Posterior vena cava (tissue), 2 donors: ENCODE measurements around the gene PRR5. TPM values are rescaled to one million over a fixed set of nuclear protein-coding genes. Genes with fewer than 3 reads are reported as not detected.
"Not testable (repeated sequence)": the region's sequence is repeated elsewhere in the genome, so short reads cannot be mapped to it uniquely, and the experiment has no call there.

Experiments
- DNase-seq: peaks from one replicate; pipeline ENCODE4 v3.0.0-alpha.2; 2020; ENCODE audit warnings: low spot score
- intact Hi-C, 2 donors: fragments of 100-400 bp; cut with DNase I; formaldehyde crosslinking; loops; one replicate each; pipeline versions ENCODE4 v1.14.1 to v1.14.2; 2022 to 2023
- total RNA-seq, 2 donors: library from RNA; stranded (reverse); fragmentation: NEBNext Ultra II Directional; extraction: Animal tissue kit (Norgen Biotek cat#: 25700); gene quantifications; one replicate each; pipeline ENCODE4 v1.2.1, GENCODE V29; 2021
- donor health status: DM: yes; HTN: yes; CAD: no.
- donor health status: DM: yes; HTN: yes; CAD: no.

The PRR5 gene
- total RNA-seq, 2 donors from 2014 or later: 8.8 to 11.8 TPM

DNA sequence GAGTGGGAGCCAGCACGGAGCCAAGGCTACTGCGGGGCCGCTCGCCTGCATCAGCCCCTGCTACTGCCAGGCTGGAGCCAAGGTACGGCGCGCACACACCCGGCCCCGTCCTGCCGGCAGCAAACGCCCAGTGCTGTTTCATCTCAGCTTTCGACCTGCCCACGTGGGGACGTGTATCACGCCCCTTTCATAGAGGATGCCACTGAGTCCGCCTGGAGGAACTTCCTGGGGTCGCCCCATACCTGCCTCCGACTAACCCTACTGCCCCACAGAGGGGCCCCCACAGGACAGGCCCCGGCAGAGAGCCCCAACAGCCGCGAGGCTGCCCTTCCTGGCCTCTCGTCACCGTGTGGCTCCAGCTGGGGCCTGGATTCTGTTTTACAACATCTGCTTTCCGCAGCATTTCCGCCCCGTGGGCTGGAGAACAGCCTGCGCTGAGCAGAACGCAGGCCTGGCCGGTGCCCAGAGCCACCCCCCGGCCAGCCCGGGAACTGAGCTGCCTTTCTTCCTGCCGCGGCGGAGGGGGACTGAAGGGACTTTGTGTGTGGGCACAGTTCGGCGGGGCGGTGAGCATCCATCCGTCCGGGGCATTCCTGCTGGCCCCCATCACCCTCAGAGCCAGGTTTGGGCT lies 27.5 kb downstream of the PRR5 start:
- peak; percentile 88 for DNase-seq
- intact Hi-C loops: no loop called here

GRCh38 chr22:44730022-44730393 lies 28.0 kb downstream of the PRR5 start:
- intact Hi-C loops: no loop called here
- no peak for DNase-seq

GRCh38 chr22:44730490-44731356 lies 28.7 kb downstream of the PRR5 start:
- intact Hi-C loops: no loop called here
- DNase-seq: no peak

DNA sequence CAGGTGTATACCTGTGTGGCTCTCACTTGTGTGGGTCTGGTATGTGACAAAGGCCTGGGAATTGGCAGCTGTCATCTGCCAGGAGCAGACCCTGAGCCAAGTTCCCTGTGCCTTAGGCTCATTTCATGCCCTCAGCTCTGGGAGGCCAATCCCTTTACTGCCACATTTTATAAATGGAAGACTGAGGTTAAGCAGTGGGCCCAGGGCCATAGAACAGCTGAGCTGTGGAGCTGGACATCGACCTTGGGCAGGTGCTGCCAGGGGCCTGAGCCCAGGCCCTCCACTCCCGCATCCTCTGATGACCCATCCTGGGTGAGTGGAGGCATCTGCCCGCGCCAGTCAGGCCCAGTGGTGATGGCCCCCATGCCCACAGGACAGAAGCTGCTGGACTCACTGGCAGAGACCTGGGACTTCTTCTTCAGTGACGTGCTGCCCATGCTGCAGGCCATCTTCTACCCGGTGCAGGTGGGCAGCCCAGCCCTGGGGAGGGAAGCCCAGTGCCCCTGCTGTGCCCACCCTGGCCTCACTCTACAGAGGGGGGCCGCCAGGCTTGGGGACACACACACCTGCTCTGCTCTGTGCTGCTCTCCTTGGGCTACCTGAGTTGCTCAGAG lies 29.5 kb downstream of the PRR5 start:
- DNase-seq: no peak
- intact Hi-C loops: no loop called here

DNA sequence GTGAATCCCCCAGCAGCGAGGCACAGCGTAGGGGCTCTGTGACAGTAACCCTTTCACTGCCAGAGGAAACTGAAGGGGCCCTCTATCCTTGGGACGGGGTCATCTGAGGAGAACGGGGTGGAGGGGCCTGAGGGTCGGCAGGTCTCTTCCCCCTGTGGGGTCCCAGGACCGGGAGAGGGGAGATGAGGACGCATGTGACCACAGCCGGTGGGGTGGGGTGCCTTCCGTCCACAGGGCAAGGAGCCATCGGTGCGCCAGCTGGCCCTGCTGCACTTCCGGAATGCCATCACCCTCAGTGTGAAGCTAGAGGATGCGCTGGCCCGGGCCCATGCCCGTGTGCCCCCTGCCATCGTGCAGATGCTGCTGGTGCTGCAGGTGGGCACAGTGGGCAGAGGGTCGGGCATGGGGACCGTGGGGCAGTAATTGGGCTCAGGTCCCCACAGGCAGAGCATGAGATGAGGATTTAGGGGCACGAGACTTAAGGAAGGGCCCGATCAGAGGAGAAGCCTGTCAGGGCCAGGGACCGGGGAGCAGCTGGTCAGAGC lies 30.1 kb downstream of the PRR5 start:
- no peak for DNase-seq
- intact Hi-C loops: no loop called here

DNA sequence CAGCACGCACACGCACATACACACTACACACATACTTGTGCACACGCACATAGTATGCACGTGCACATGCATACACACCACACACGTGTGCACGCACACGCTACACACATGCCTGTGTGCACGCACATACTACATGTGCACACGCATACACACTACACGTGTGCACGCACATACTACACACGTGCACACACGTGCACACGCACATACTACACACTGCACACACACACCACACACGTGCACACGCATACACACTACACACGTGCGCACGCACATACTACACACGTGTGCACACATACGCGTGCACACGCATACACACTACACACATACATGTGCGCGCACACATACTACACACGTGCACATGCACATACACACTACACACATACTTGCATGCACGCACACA lies 30.7 kb downstream of the PRR5 start:
- no peak for DNase-seq
- intact Hi-C loops: no loop called here

DNA sequence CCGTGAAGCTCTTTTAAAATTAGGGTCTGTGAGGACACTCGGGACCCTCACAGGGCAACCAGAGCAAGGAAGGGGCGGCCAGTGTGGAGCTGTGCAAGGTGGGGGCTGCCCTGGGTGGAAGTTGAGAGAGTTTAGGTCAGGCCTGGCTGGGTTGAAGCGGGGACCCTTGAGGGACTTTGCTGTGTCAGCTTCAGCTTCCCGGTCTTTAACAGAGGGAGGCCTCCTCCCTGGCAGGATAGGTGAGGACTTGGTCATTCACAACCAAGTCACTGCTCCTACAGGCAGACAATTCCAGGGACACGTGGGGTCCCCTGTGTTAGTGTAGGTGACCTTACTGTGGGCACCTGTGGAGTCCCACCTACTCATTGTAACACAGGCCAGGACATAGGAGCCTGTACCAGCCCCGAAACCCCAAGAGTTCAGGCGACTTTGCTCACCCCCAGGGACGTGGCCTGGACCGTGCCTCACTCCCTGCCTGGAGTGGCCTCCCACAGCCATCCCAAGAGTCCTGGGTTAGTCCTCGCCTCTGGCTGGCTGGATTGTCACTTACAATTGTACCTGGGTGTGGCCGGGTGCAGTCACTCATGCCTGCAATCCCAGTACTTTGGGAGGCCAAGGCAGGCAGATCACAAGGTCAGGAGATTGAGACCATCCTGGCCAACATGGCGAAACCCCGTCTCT lies 31.6 kb downstream of the PRR5 start:
- intact Hi-C loops: loop anchor here in 1 of 2 donors (2.0 kb wide), 1 partner anchor 37 kb away; no protein-coding TSS in a partner anchor
- DNase-seq: peak; percentile 70

DNA sequence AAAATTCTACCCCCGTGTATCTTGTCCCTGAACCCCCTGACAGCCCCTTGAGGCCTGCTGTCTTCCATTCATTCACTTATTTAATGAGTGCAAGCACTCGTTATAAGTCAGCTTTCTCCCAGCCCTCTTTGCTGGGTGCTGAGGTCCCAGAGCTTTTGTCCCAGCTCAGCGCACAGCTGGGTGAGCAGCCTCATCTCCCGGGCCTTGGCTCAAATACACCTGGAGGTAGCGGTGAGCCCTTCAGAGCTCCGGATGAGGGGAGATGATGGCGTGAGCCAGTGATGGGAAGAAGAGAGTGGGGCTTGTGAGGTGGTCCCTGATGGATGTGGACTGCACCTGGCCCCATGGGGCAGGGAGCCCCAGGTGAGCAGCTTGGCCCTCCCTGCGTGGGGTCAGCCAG lies 32.3 kb downstream of the PRR5 start:
- no peak for DNase-seq
- intact Hi-C loops: loop anchor here in 1 of 2 donors (2.0 kb wide), 1 partner anchor 37 kb away; no protein-coding TSS in a partner anchor

GRCh38 chr22:44734801-44735517 lies 33.0 kb downstream of the PRR5 start:
- intact Hi-C loops: loop anchor here (2.0 to 5.0 kb wide), 2 partner anchors 38 kb away; no protein-coding TSS in a partner anchor

GRCh38 chr22:44735518-44736428 lies 33.8 kb downstream of the PRR5 start:
- intact Hi-C loops: loop anchor here (2.0 to 5.0 kb wide), 2 partner anchors 38 to 39 kb away; no protein-coding TSS in a partner anchor
- DNase-seq: peak; percentile 90

More at GRCh38 chr22:44734801-44735517, 33.0 kb downstream of the PRR5 start:
- DNase-seq: no peak

- intact Hi-C loops: loop anchor here in 1 of 2 donors (5.0 kb wide), 1 partner anchor 39 kb away; no protein-coding TSS in a partner anchor
- peak; percentile 72 for DNase-seq
These were observed 34.8 kb downstream of the PRR5 start for GRCh38 chr22:44736581-44737405.

DNA sequence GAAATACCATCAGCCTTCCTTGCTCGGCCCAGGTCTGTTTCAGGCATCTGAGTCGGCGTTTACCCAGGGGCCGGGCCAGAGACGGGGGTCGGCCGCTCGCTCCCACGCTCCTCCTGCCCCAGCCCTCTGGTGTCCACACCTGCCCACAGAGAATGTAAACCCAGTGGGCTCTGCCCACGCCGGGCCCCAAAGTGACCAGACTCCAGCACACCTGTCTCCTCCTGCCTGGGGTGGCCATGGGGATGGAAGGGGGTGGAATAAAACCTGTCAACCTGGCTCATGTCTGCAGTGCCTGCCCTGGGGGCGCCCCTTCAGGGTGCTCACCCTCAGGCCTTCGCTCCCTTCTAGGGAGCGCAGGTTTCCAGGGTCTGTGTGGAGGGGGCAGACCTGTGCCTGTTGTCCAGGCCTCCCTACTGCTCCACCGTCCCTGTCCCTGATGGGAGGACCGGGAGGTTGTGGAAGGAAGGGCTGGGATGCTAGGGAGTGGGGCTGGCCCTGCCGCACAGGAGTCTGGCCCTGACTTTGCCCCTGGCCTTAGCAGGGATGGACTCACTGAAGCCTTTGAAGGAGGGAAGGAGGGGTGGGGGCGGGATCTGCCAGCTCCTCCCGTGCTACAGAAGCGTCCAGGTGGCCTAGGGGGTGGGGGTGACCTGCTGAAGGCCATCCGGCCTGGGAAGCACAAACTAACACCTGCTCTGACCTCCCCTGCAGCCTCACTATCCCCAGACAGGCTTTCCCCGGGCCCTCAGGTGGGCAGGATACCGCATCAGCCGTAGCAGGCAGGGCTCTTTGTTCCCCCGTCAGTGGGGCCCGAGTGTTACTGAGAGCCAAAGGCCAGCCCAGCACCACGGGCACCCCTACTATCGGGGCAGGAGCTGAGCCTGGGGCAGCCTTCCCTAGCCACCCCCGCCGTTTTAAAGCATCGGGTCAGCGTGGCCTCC lies 35.7 kb downstream of the PRR5 start:
- intact Hi-C loops: loop anchor here in 1 of 2 donors (5.0 kb wide), 1 partner anchor 40 kb away; no protein-coding TSS in a partner anchor

GRCh38 chr22:44738347-44738715 lies 36.3 kb downstream of the PRR5 start:
- intact Hi-C loops: loop anchor here in 1 of 2 donors (5.0 kb wide), 1 partner anchor 41 kb away; no protein-coding TSS in a partner anchor
- DNase-seq: no peak

More for the DNA sequence above, 35.7 kb downstream of the PRR5 start:
- peak; percentile 71 for DNase-seq

DNA sequence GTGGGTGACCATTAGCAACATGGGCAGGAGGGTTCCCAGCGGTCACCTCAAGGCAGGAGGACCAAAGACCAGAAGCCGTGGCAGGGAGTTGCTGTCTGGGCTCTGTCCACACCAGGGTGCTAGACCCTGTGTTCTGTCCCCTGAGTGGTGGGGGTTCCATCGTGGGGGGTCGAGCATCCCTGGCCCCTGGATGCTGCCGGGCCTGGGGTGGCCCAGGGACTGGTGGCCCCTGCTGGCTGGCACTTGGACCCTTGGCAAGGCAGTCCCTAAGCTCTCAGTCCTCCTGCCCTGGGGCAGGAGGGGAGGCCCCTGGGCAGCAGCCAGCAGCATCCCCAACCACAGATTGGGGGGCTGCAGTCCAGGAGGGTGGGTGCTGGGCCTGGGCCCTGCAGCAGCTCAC lies 37.0 kb downstream of the PRR5 start:
- DNase-seq: no peak
- intact Hi-C loops: loop anchor here in 1 of 2 donors (5.0 kb wide), 1 partner anchor 42 kb away; no protein-coding TSS in a partner anchor

- intact Hi-C loops: loop anchor here in 1 of 2 donors (5.0 kb wide), 1 partner anchor 42 kb away; no protein-coding TSS in a partner anchor
These were observed 37.7 kb downstream of the PRR5 start for GRCh38 chr22:44739666-44740065.

More at GRCh38 chr22:44739666-44740065, 37.7 kb downstream of the PRR5 start:
- DNase-seq: not testable (repeated sequence)
